Stimulated activated CD4-positive, alpha-beta T cell treated with anti-CD3 and anti-CD28 coated beads, Interleukin-2, amount 100 ng/mL, for 48 hours (primary cell): ENCODE data around the gene KRT77.
"Not testable (repeated sequence)": the region's sequence is repeated elsewhere in the genome, so short reads cannot be mapped to it uniquely, and the experiment has no call there.

ENCODE experiments used
- DNase-seq, 2 donors: peaks; one replicate each; pipeline ENCODE4 v3.0.0-alpha.2; 2020

Gene KRT77

GRCh38 chr12:52673713-52674432 lies 29.5 kb downstream of the KRT77 start:
- DNase-seq, result no peak

- DNase-seq, result no peak
Observed at GRCh38 chr12:52673217-52673616, 30.1 kb downstream of the KRT77 start.

- DNase-seq, result no peak
Observed at GRCh38 chr12:52672321-52672933, 30.9 kb downstream of the KRT77 start.

GRCh38 chr12:52670961-52671360 lies 32.4 kb downstream of the KRT77 start:
- no peak for DNase-seq

- no peak for DNase-seq
Observed at GRCh38 chr12:52670506-52670905, 32.8 kb downstream of the KRT77 start.

DNA sequence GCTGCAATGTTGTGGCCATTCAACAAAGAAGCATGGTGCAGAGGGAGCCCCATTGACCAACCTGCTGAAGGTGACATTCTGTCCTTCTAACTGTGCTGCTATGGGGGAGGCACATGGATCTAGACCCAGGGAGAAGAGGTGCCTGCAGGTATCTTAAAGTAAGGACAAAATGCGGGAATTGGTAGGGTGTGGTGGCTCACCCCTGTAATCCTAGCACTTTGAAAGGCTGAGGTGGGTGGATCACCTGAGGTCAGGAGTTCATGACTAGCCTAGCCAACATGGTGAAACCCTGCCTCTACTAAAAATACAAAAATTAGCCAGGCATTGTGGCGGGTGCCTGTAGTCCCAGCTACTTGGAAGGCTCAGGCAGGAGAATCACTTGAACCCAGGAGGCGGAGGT lies 33.4 kb downstream of the KRT77 start:
- DNase-seq, result not testable (repeated sequence)

GRCh38 chr12:52669426-52669825 lies 33.9 kb downstream of the KRT77 start:
- no peak for DNase-seq

GRCh38 chr12:52667931-52668330 lies 35.4 kb downstream of the KRT77 start:
- no peak for DNase-seq

GRCh38 chr12:52667509-52667908 lies 35.8 kb downstream of the KRT77 start:
- no peak for DNase-seq

GRCh38 chr12:52666471-52666870 lies 36.9 kb downstream of the KRT77 start:
- no peak for DNase-seq

- DNase-seq, result no peak
Observed at GRCh38 chr12:52663420-52663819, 39.9 kb downstream of the KRT77 start.

- no peak for DNase-seq
Observed at GRCh38 chr12:52662918-52663229, 40.5 kb downstream of the KRT77 start.

DNA sequence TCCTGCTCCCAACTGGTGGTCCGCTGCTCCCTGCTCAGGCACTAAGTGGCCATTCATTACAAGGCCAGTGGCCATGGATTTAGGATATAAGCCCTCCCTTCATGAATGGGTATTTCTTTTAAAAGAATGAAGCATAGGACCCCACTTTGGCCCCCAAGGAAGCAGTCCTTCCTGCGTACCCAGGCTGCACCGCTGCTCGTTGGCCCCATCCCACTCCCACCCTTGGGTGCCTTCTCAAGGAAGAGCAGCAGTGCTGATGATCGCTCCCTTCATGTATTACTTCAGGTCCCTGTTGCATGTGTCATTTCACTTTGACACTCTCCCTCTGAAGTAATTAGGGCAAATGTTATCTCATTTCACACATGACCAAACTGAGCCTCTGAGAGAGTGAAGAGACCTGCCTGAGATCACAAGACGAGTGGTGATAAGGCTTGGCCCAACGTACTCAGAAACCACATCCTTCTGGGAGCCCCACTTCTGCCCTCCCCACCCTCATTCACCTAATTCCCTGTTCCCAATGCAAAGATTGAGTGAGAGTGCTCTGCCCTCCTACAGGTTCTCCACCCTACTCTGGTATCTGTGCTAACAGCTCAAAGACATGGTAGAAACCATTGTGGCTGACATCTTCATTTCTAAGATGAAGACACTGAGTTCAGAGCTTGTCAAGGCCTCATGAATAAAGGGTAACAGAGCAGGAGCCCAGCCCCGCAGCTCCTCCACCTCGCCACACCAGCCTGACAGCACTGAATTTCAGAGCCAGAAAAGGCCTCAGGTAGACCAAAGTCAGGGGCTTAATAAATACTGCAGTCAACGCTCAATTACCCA lies 41.0 kb downstream of the KRT77 start:
- no peak for DNase-seq

DNA sequence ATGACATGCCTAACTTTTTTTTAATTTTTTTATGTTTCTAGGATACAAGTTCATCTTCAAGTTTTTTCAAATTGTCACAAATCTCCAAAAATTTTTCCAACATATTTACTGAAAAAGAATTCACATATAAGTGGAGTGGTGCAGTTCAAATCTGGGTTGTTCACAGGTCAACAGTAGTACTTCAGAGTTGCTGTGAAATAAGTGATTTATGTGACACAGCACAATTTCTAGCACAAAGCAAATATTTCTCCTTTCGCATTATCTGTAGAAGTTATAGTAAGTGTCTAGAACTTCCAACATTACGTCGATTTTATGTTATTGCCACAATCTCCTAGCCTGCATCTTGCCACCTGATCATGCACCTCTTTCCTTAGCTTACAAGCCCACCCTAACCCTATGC lies 41.7 kb downstream of the KRT77 start:
- no peak for DNase-seq

- DNase-seq, result no peak
Observed at GRCh38 chr12:52660934-52661499, 42.3 kb downstream of the KRT77 start.

DNA sequence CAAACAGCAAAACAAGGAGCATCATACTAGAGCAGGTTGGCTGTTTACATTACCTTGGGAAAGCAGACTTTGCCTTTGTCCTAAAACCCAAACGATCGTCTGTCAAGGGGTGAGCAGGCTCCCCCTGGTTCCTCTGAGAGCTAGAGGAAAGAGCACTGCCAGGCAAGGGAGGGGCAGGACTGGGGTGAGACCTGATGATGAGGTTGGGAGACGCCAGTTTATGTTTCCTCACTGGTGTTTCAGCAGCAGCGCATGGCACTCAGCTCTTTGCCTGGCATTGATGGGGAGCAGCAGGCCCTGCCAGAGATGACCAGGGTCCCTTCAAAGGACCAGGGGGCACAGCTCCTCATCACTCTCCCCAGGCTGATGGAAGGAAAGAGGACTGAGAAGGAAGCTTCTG lies 43.4 kb downstream of the KRT77 start:
- no peak for DNase-seq

DNA sequence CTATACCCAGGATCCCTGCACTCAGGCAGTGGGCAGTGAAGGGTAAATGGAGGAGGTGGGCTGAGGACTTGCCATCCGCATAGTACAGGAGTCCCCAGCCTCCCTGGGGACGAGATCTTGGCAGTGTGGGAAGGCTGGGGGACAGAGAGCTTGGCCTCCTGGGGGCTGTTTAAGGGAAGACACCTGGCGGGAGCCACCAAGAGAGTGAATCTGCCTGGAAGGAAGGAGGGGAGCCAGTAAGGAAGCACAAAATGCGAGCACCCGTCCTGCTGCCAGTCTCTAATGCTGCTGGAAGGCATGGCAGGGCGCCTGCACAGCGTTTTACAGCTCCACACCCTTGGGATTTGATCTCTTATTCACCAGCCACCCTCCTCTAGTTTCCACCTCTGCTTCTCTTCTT lies 43.9 kb downstream of the KRT77 start:
- no peak for DNase-seq

- DNase-seq, result no peak
Observed at GRCh38 chr12:52658196-52658595, 45.1 kb downstream of the KRT77 start.

GRCh38 chr12:52657250-52657902 lies 45.9 kb downstream of the KRT77 start:
- DNase-seq, result no peak

DNA sequence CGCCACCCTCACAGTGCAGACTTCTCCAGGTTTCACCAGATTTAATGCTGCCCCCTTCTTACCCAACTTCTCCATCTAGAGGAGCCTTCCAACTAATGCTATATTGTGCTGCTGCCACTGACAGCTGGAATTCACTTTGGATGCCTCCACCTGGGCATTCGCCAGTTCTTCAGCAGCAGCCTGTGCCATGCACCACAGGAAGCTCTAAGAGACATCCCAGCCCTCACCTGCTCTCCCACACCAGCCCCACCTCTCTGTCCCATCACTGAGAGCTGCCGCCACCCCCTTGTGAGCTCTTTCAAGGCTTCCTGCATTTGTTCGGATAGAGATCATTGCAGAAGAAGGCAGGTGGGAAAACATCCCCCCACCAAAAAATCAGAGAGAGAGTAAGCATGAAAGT lies 46.7 kb downstream of the KRT77 start:
- no peak for DNase-seq

GRCh38 chr12:52655720-52656124 lies 47.6 kb downstream of the KRT77 start:
- no peak for DNase-seq

DNA sequence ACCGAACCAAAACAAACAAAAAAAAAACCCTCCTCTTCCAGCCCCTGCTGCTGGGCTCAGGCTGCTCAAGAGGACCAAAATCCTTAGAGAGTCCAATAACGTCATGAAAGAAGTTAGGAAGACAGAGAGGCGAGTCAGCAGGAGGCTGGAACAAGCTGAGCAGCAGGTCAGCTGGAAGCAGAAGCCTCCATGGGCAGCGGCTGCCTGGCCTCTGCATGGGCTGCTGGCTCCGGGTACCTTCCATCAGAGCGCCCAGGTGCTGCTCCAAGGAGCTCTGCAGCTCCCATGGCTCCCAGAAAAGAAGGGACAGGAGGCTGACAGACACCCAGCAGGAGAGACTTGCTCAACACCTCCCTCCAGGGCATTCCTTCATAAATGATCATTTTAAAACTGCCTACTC lies 48.1 kb downstream of the KRT77 start:
- no peak for DNase-seq

DNA sequence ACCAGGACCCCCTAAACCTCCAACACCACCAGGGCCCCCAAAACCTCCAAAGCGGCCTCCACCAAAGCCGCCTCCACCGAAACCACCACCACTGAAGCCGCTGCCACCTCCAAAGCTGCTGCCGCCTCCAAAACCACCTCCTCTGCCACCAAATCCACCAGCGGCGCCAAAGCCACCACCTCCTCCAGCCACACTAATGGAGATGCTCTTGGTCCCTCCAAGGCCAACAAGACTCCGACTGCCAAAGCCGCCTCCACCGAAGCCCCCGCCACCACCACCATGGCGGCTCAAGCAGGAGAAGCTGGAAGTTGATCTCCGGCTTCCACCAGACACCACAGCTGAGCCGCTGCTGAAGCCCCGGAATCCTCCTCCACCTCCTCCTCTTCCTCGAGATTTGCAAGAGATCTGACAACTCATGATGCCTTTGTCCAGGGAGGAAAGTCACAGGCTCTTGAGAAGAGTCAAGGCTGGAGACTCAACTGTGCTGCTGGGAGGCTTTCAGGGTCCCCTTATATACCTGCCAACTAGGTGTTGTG lies 51.5 kb downstream of the KRT77 start, which contains the start of gene KRT2:
Gene KRT2 (minus strand): TSS at position 486 of the 536 bp plus-strand sequence. CDS start 69 bp downstream, at position 417.
- no peak for DNase-seq
